ENCODE measurements around the gene PLEKHH3.

Gene PLEKHH3

DNA sequence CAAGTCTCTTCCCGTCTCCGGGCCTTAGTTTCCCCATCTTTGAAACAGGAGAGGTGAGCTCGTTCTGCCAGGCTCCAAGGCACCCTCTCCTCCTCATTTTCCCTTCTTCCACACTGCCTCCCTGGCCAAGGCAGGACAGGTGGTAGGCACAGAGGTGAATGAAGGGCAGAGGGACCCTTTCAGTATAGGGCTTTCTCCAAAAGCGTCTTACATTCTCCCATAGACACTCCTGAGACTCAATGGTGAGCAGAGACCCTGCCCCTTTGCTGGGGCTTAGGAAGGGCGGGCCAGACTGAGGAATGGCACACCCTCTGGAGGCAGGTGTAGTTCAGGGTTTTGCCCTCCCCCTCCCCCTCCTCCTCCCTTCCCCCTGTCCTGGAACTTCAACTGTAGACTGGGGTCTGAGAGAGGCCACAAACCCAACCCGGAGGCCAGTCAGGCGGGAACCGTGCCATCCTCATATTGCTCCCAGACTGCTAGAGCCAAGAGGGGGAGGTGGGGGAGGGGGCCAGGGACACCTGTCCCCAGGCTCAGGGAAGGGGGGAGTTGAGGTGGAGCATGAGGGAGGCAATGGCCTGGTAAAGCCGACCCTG is 1.9 kb downstream of the PLEKHH3 start:
- no peak for DNase-seq (ENCODE audit: low read depth in 1 of 2, low spot score in 1 of 2)
- H3K27me3 ChIP-seq (ENCODE audit: insufficient read depth, poor library complexity, severe bottlenecking) = peaks cover 52% of the 10 kb centered on the region
- no peak overlapping the region for H3K4me3 ChIP-seq (replicated peaks; ENCODE audit: insufficient read depth, low read length)
- TF ChIP-seq, protein P1, sequence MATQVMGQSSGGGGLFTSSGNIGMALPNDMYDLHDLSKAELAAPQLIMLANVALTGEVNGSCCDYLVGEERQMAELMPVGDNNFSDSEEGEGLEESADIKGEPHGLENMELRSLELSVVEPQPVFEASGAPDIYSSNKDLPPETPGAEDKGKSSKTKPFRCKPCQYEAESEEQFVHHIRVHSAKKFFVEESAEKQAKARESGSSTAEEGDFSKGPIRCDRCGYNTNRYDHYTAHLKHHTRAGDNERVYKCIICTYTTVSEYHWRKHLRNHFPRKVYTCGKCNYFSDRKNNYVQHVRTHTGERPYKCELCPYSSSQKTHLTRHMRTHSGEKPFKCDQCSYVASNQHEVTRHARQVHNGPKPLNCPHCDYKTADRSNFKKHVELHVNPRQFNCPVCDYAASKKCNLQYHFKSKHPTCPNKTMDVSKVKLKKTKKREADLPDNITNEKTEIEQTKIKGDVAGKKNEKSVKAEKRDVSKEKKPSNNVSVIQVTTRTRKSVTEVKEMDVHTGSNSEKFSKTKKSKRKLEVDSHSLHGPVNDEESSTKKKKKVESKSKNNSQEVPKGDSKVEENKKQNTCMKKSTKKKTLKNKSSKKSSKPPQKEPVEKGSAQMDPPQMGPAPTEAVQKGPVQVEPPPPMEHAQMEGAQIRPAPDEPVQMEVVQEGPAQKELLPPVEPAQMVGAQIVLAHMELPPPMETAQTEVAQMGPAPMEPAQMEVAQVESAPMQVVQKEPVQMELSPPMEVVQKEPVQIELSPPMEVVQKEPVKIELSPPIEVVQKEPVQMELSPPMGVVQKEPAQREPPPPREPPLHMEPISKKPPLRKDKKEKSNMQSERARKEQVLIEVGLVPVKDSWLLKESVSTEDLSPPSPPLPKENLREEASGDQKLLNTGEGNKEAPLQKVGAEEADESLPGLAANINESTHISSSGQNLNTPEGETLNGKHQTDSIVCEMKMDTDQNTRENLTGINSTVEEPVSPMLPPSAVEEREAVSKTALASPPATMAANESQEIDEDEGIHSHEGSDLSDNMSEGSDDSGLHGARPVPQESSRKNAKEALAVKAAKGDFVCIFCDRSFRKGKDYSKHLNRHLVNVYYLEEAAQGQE (IDR thresholded peaks at IDR 0.05; ENCODE audit: insufficient replicate concordance, low read depth) = no peak
- TF ChIP-seq POLR2AphosphoS5 (IDR thresholded peaks at IDR 0.05; ENCODE audit: low read depth) (no peak), GABPA (IDR thresholded peaks at IDR 0.05; ENCODE audit: low read depth) (no peak), SPI1 (IDR thresholded peaks at IDR 0.05; ENCODE audit: borderline replicate concordance, low read depth) (no peak)
- TF ChIP-seq, protein P2, sequence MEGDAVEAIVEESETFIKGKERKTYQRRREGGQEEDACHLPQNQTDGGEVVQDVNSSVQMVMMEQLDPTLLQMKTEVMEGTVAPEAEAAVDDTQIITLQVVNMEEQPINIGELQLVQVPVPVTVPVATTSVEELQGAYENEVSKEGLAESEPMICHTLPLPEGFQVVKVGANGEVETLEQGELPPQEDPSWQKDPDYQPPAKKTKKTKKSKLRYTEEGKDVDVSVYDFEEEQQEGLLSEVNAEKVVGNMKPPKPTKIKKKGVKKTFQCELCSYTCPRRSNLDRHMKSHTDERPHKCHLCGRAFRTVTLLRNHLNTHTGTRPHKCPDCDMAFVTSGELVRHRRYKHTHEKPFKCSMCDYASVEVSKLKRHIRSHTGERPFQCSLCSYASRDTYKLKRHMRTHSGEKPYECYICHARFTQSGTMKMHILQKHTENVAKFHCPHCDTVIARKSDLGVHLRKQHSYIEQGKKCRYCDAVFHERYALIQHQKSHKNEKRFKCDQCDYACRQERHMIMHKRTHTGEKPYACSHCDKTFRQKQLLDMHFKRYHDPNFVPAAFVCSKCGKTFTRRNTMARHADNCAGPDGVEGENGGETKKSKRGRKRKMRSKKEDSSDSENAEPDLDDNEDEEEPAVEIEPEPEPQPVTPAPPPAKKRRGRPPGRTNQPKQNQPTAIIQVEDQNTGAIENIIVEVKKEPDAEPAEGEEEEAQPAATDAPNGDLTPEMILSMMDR (IDR thresholded peaks at IDR 0.05; ENCODE audit: insufficient read depth, low read length) = no peak
- H3K27ac ChIP-seq (replicated peaks) = no peak overlapping the region

DNA sequence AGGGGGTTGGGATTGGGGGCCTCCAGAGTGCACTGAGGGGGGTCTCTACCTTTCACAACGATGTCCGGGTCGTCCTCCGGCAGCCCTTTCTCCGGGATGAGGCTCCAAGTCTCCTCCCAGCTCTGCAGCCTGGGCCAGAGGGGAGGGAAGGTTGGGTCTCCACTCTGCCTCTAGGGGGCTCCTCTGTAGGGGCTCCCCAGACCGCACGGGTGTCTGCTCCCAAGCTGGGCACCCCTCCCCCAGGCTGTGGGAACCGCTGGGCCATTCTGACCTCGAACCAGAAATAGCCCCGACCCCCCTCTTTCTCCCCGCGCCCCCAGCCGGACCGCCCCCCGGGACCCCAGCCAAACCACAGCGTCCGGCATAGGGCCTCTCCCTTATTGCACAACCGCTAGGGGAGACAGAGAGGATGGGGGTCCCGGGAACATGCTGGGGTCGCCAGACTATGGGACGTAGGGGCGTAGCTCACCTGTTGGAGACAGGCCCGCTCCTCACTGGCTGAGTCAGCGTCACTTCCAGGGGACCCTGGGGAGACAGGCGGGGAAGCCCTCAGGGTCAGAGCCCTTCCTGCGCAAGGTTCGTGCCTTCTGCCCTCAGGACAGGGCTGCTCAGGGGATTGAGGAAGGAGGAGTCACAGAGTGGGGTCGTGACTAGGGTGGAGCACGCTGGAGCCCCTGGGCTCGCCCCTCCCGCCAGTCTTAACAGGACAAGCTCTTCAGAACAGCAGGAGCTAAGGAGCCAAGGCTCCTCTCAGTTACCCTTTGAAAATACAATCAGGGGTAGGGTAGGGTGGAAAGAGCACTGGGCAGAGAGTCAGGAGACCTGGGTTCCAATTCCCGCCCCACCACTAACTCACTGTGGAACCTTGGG is 2.7 kb downstream of the PLEKHH3 start:
- Histone ChIP-seq H3K27me3 (ENCODE audit: insufficient read depth, poor library complexity, severe bottlenecking) (peaks cover 59% of the 10 kb centered on the region), H3K27ac (replicated peaks) (no peak overlapping the region), H3K4me3 (replicated peaks; ENCODE audit: insufficient read depth, low read length) (no peak overlapping the region)
- no peak for DNase-seq (ENCODE audit: low read depth in 1 of 2, low spot score in 1 of 2)
- TF ChIP-seq, protein P1 (IDR thresholded peaks at IDR 0.05; ENCODE audit: insufficient replicate concordance, low read depth) = no peak
- TF ChIP-seq POLR2AphosphoS5 (IDR thresholded peaks at IDR 0.05; ENCODE audit: low read depth) (no peak), GABPA (IDR thresholded peaks at IDR 0.05; ENCODE audit: low read depth) (no peak)
- TF ChIP-seq, protein P2 (IDR thresholded peaks at IDR 0.05; ENCODE audit: insufficient read depth, low read length) = peak; percentile 33

DNA sequence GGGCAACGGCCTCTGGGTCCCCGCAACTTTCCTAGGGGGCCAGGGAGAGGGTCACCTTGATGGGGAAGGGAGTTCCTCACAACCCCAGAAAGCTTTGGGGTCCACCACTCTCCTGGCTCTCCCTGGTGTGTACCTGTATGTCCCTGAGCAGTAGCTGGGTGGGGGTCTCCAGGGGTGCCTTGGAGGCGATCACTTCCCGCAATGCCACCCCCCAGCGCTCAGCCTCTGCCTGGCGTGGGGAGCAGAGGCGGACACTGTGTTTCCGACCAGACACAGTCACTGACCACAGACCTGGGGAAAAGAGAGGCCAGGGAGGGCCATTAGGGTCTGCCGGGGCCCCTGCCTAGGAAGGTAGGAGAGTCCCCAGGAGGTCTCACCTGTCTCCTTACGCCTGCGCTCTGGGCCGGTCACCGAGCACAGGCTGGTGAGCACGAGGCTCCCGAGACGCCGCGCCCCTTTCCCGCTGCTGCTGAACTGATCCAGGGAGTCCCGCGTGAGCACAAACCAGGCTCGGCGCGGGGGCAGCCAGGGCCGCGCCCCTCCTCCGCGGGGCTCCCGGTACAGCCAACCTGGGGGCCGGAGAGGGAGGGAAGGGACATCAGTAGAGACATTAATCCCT is 3.4 kb downstream of the PLEKHH3 start:
- TF ChIP-seq, protein P1 (IDR thresholded peaks at IDR 0.05; ENCODE audit: insufficient replicate concordance, low read depth) = no peak
- TF ChIP-seq GABPA (IDR thresholded peaks at IDR 0.05; ENCODE audit: low read depth) (no peak), POLR2AphosphoS5 (IDR thresholded peaks at IDR 0.05; ENCODE audit: low read depth) (no peak), SPI1 (IDR thresholded peaks at IDR 0.05; ENCODE audit: borderline replicate concordance, low read depth) (no peak)
- TF ChIP-seq, protein P2 (IDR thresholded peaks at IDR 0.05; ENCODE audit: insufficient read depth, low read length) = no peak
- Histone ChIP-seq H3K27ac (replicated peaks) (no peak overlapping the region), H3K27me3 (ENCODE audit: insufficient read depth, poor library complexity, severe bottlenecking) (peaks cover 60% of the 10 kb centered on the region), H3K4me3 (replicated peaks; ENCODE audit: insufficient read depth, low read length) (no peak overlapping the region)
- no peak for DNase-seq (ENCODE audit: low read depth in 1 of 2, low spot score in 1 of 2)

All from HL-60 (cell line).